PC-9 (cell line): Measurements from ENCODE around the gene KIF7. TPM values are rescaled to one million over a fixed set of nuclear protein-coding genes. Genes with fewer than 3 reads are reported as not detected.

Experiments
- BruUV-seq: library from RNA; stranded (reverse); fragments of 400-500 nt; replicated peaks from 2 replicates; lab custom pipeline; 2021; lab: Mats Ljungman, UMichigan
- CTCF ChIA-PET: fragments of 300-600 bp; sonication (Branson Sonifier 250); formaldehyde crosslinking; loops from one replicate; lab custom pipeline; 2022; ENCODE audit warnings: antibody characterized with exemption; lab: Charles Lee
- POLR2A ChIA-PET: fragments of 300-600 bp; sonication (Branson Sonifier 250); formaldehyde crosslinking; loops from one replicate; lab custom pipeline; 2022; ENCODE audit warnings: antibody characterized with exemption; ENCODE audit not compliant: unreplicated experiment; lab: Charles Lee
- DNase-seq, 2 experiments: peaks; one replicate each; pipeline versions ENCODE4 v3.0.0 to v3.0.0-alpha.2; 2015 to 2022; ENCODE audit warnings: mixed read lengths in 1 of 2
- H2AFZ ChIP-seq: fragments of 200-600 bp; sonication (generic); 2 replicates; pipeline ENCODE4 v1.8.1; 2017; ENCODE audit warnings: antibody characterized with exemption
- H3F3A ChIP-seq: fragments of 200-600 bp; sonication (generic); 2 replicates; pipeline ENCODE4 v1.8.1; 2017; ENCODE audit warnings: antibody characterized with exemption, mild to moderate bottlenecking, low read depth; ENCODE audit not compliant: insufficient read depth
- H3K27ac ChIP-seq: fragments of 200-600 bp; sonication (generic); 2 replicates; pipeline ENCODE4 v1.6.1; 2016; ENCODE audit warnings: mixed run types
- H3K27me3 ChIP-seq: fragments of 200-600 bp; sonication (generic); 2 replicates; pipeline ENCODE4 v1.6.1; 2016; ENCODE audit warnings: low read depth, mixed run types; ENCODE audit not compliant: insufficient read depth
- H3K36me3 ChIP-seq: fragments of 200-600 bp; sonication (generic); 2 replicates; pipeline ENCODE4 v1.6.1; 2016; ENCODE audit warnings: low read depth, mixed run types
- H3K4me1 ChIP-seq: fragments of 200-600 bp; sonication (generic); replicated peaks from 2 replicates; pipeline ENCODE4 v1.6.1; 2016; ENCODE audit warnings: mixed run types; ENCODE audit not compliant: insufficient read depth
- H3K4me2 ChIP-seq: fragments of 200-600 bp; sonication (generic); 2 replicates; pipeline ENCODE4 v1.6.1; 2017; ENCODE audit warnings: mixed run types
- H3K4me3 ChIP-seq: fragments of 200-600 bp; sonication (generic); 2 replicates; pipeline ENCODE4 v1.6.1; 2016; ENCODE audit warnings: mixed run types
- H3K79me2 ChIP-seq: fragments of 200-600 bp; sonication (generic); 2 replicates; pipeline ENCODE4 v1.6.1; 2017; ENCODE audit warnings: low read depth, mixed run types
- H3K9me2 ChIP-seq: fragments of 200-600 bp; sonication (generic); 2 replicates; pipeline ENCODE4 v1.8.1; 2017; ENCODE audit warnings: mild to moderate bottlenecking; ENCODE audit not compliant: insufficient read depth
- H3K9me3 ChIP-seq: fragments of 200-600 bp; sonication (generic); 2 replicates; pipeline ENCODE4 v1.8.1; 2016; ENCODE audit warnings: low read depth; ENCODE audit not compliant: insufficient read depth
- H4K20me1 ChIP-seq: fragments of 200-600 bp; sonication (generic); 2 replicates; pipeline ENCODE4 v1.8.1; 2017; ENCODE audit not compliant: insufficient read depth
- CTCF ChIP-seq: fragments of 200-600 bp; sonication (generic); conservative IDR thresholded peaks from 2 replicates; pipeline ENCODE4 v1.6.1; 2017; ENCODE audit warnings: mixed run types, antibody characterized with exemption, mild to moderate bottlenecking, moderate library complexity
- EZH2 ChIP-seq: fragments of 200-600 bp; sonication (generic); IDR thresholded peaks from 2 replicates; pipeline ENCODE4 v1.8.0; 2017; ENCODE audit warnings: antibody characterized with exemption, low read depth
- intact Hi-C: fragments of 100-400 bp; cut with micrococcal nuclease; formaldehyde crosslinking; loops from one replicate; pipeline ENCODE4 v1.10.0; 2022; ENCODE audit not compliant: unreplicated experiment
- total RNA-seq: library from RNA; stranded (reverse); gene quantifications from 2 replicates; pipeline ENCODE4 v1.2.3, GENCODE V29; 2021

The KIF7 gene
- total RNA-seq, 1 experiment from 2014 or later = 13.3 TPM

GRCh38 chr15:89657686-89658200 lies 2.5 kb upstream of the KIF7 start:
- Histone ChIP-seq H2AFZ (no peak overlapping the region), H3K9me3 (no peaks in the 10 kb centered on the region), H3K4me2 (no peak overlapping the region), H3K27ac (no peak overlapping the region), H3F3A (peaks cover 38% of the 10 kb centered on the region), H3K36me3 (no peaks in the 10 kb centered on the region), H3K4me1 (peaks cover 29% of the 10 kb centered on the region), H3K27me3 (no peaks in the 10 kb centered on the region), H3K79me2 (peaks cover 20% of the 10 kb centered on the region), H3K4me3 (no peak overlapping the region), H3K9me2 (no peaks in the 10 kb centered on the region), H4K20me1 (no peaks in the 10 kb centered on the region)
- no peak for DNase-seq
- ChIA-PET POLR2A (interaction anchor here (0.6 kb wide), 1 partner anchor 10 kb away, joined by 4 read pairs; no protein-coding TSS in a partner anchor), CTCF (interaction anchor here (0.6 kb wide), 1 partner anchor 166 kb away, joined by 8 read pairs; no protein-coding TSS in a partner anchor)
- no TSS peak for BruUV-seq
- TF ChIP-seq CTCF (no peak), EZH2 (no peak)
- intact Hi-C loops = loop anchor here (5.0 kb wide), 1 partner anchor 85 kb away; no protein-coding TSS in a partner anchor

- ChIA-PET CTCF (no interaction called here), POLR2A (no interaction called here)
- H4K20me1 ChIP-seq = no peaks in the 10 kb centered on the region
- peaks cover 29% of the 10 kb centered on the region for H3F3A ChIP-seq
- H2AFZ ChIP-seq = no peak overlapping the region
- DNase-seq = no peak
- no peaks in the 10 kb centered on the region for H3K27me3 ChIP-seq
- H3K36me3 ChIP-seq = 0 out of 2 replicates have a peak, but pooled peaks cover 3% of the 10 kb centered on the region
- no peak overlapping the region for H3K4me3 ChIP-seq
- peak overlapping the region; percentile 12; the same call in 1 of the 2 replicates for H3K27ac ChIP-seq
- peaks cover 16% of the 10 kb centered on the region for H3K79me2 ChIP-seq
- no peaks in the 10 kb centered on the region for H3K9me3 ChIP-seq
- intact Hi-C loops = loop anchor here (5.0 kb wide), 1 partner anchor 86 kb away; no protein-coding TSS in a partner anchor
- BruUV-seq = no TSS peak
- TF ChIP-seq EZH2 (no peak), CTCF (no peak)
- H3K4me2 ChIP-seq = no peak overlapping the region
- peaks cover 14% of the 10 kb centered on the region for H3K4me1 ChIP-seq
- H3K9me2 ChIP-seq = no peaks in the 10 kb centered on the region
Measured at GRCh38 chr15:89656116-89656815, 999 bp upstream of the KIF7 start.

DNA sequence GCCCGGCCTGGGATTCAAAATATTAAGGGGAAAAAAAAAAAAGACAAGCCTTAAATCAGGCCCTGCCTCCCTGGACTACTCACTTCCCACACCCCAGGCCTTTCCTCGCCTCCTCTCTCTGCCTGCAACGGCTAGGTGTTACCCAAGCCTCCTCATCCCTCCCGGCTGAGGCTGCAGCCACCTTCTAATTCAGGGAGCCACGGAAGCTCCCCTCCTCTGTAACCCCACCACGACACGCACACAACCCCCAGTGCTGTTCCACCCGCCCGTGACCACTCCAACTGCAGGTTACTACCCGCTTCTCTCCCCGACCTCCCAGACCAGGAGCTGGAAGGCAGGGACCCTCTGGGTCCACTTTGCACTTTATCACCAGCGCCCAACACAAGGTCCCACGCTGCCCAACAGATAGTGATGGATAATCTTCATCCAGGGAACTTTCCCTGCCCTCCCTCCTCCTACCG lies 936 bp downstream of the KIF7 start:
- BruUV-seq = no TSS peak
- no peaks in the 10 kb centered on the region for H3K9me2 ChIP-seq
- H3K27ac ChIP-seq = 0 out of 2 replicates have a peak overlapping the region, but pooled peaks have one; percentile 11
- peak; percentile 30 to 70 for DNase-seq
- peaks cover 9% of the 10 kb centered on the region for H3K4me1 ChIP-seq
- peak overlapping the region; percentile 96 for H3K4me3 ChIP-seq
- H3K27me3 ChIP-seq = no peaks in the 10 kb centered on the region
- CTCF ChIA-PET = interaction anchor here (0.6 kb wide), 1 partner anchor 80 kb away, joined by 6 read pairs; no protein-coding TSS in a partner anchor
- H3K79me2 ChIP-seq = peaks cover 16% of the 10 kb centered on the region
- TF ChIP-seq CTCF = no peak
- TF ChIP-seq EZH2 = no peak
- H3F3A ChIP-seq = peaks cover 29% of the 10 kb centered on the region
- H3K36me3 ChIP-seq = peaks cover 10% of the 10 kb centered on the region; the same call in 1 of the 2 replicates
- no peaks in the 10 kb centered on the region for H3K9me3 ChIP-seq
- no peaks in the 10 kb centered on the region for H4K20me1 ChIP-seq
- POLR2A ChIA-PET = no interaction called here
- intact Hi-C loops = no loop called here
- peak overlapping the region; percentile 92 for H3K4me2 ChIP-seq
- peak overlapping the region; percentile 81 for H2AFZ ChIP-seq
